Activated CD4-positive, alpha-beta memory T cell treated with anti-CD3 and anti-CD28 coated beads, Interleukin-2, amount 10 ng/mL, durations not matched to agents 7 days and 5 days (primary cell): ENCODE results near the gene IMP4. TPM values are rescaled to one million over a fixed set of nuclear protein-coding genes. Genes with fewer than 3 reads are reported as not detected.
A peak's percentile ranks its signal among the peaks of the same experiment; 100 is the strongest.

ENCODE experiments used
- CTCF ChIA-PET: fragments of 350-600 bp; sonication (Branson Sonifier 250); formaldehyde crosslinking; loops from one replicate; lab custom pipeline; 2021; ENCODE audit warnings: antibody characterized with exemption, inconsistent platforms; lab: Charles Lee
- POLR2A ChIA-PET: fragments of 350-600 bp; sonication (Branson Sonifier 250); formaldehyde crosslinking; loops from one replicate; lab custom pipeline; 2021; ENCODE audit warnings: antibody characterized with exemption; lab: Charles Lee
- DNase-seq: peaks from one replicate; pipeline ENCODE4 v3.0.0-alpha.2; 2020
- H3K27ac Mint-ChIP-seq: one replicate; pipeline ENCODE4 v1.8.0; 2021; ENCODE audit warnings: mild to moderate bottlenecking, mixed read lengths
- H3K27me3 Mint-ChIP-seq: one replicate; pipeline ENCODE4 v1.8.0; 2021; ENCODE audit warnings: mixed read lengths
- H3K36me3 Mint-ChIP-seq: one replicate; pipeline ENCODE4 v1.8.0; 2021; ENCODE audit warnings: low read depth, mixed read lengths
- H3K4me1 Mint-ChIP-seq: one replicate; pipeline ENCODE4 v1.8.0; 2021; ENCODE audit warnings: mixed read lengths
- H3K4me3 Mint-ChIP-seq: one replicate; pipeline ENCODE4 v1.8.0; 2021; ENCODE audit warnings: mild to moderate bottlenecking, mixed read lengths
- H3K9me3 Mint-ChIP-seq: one replicate; pipeline ENCODE4 v1.8.0; 2021; ENCODE audit warnings: mixed read lengths
- total RNA-seq, 2 experiments: library from RNA; stranded (reverse); gene quantifications; one replicate each; pipeline ENCODE4 v1.2.3, GENCODE V29; 2021

The IMP4 gene
- total RNA-seq, 2 experiments from 2014 or later: 57.7 to 58.9 TPM

DNA sequence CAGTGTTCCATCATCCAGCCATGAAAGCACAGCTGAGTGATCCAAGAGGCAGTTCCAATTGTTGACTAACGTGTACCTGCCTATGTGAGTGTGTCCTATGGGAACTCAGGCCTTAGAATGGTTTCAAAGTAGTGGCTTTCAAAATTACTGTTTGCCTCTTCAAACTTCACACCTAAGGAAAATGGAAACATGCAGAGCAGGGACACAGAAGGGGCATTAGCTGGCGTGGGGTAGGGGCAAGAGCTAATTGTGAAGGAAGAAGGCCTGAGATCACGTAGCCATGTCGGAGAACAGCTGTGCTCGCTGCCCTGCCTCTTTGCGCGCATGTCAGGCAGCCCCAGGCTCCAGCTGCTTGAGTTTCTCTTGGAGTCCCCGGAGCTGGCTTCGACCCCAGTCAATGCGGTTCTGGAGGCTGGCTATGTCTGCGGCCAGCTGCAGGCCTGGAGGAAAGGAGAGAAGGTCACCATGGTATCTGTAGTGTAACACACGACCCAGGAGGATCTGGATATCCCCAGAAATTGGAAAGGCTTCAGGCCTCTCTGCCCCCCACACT lies 3.8 kb upstream of the IMP4 start:
- DNase-seq: peak; percentile 14
- ChIA-PET CTCF (no interaction called here), POLR2A (no interaction called here)
- no peak overlapping the region for H3K27ac Mint-ChIP-seq
- H3K9me3 Mint-ChIP-seq: no peaks in the 10 kb centered on the region
- H3K4me3 Mint-ChIP-seq: no peak overlapping the region
- peaks cover 3% of the 10 kb centered on the region for H3K27me3 Mint-ChIP-seq
- peaks cover 35% of the 10 kb centered on the region for H3K36me3 Mint-ChIP-seq
- peaks cover 40% of the 10 kb centered on the region for H3K4me1 Mint-ChIP-seq

GRCh38 chr2:130339885-130340745 lies 2.6 kb upstream of the IMP4 start:
- no peaks in the 10 kb centered on the region for H3K9me3 Mint-ChIP-seq
- H3K36me3 Mint-ChIP-seq: peaks cover 43% of the 10 kb centered on the region
- H3K27ac Mint-ChIP-seq: no peak overlapping the region
- no peak overlapping the region for H3K4me3 Mint-ChIP-seq
- H3K4me1 Mint-ChIP-seq: peaks cover 47% of the 10 kb centered on the region
- ChIA-PET CTCF (interaction anchor here (3.3 kb wide), 1 partner anchor 8 kb away, joined by 45 read pairs; no protein-coding TSS in a partner anchor), POLR2A (interaction anchor here (3.8 to 4.0 kb wide), 2 partner anchors 13 to 158 kb away, joined by 52 to 58 read pairs; partner anchors contain the start of genes MZT2B, PTPN18 and SMPD4)
- no peaks in the 10 kb centered on the region for H3K27me3 Mint-ChIP-seq
- peak; percentile 13 for DNase-seq

DNA sequence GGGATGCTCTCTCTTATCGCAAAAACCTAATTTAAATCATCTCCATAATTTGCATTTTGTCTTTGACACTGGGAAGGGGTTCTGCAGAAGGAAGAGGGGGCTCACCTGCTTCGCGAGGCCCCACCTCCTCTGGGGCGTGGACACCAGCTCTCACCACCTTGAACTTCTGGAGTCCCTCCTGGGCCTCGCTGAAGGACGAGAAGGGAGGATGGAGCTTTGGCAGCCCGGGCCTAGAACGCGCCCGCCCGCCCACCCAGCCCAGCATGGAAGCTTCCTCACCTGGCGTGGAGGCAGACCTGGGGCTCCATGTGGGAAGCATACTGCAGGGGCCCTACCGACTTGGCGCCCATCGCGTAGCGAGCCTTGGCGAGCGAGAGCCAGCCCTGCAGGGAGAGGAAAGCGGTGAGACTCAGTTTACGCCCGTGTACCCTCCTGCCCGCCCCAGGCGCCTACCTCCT lies 1.1 kb upstream of the IMP4 start:
- POLR2A ChIA-PET: interaction anchor here (1.0 to 4.0 kb wide), 12 partner anchors 10 to 751 kb away, joined by 3 to 60 read pairs (median 8); partner anchors contain the start of genes FAM168B, MZT2B, PTPN18 and SMPD4
- DNase-seq: peak; percentile 40
- CTCF ChIA-PET: interaction anchor here (0.8 to 3.3 kb wide), 7 partner anchors 10 to 1151 kb away, joined by 3 to 45 read pairs (median 3); partner anchors contain the start of genes MZT2B and SMPD4
- H3K27me3 Mint-ChIP-seq: no peaks in the 10 kb centered on the region
- H3K36me3 Mint-ChIP-seq: peaks cover 58% of the 10 kb centered on the region
- H3K9me3 Mint-ChIP-seq: no peaks in the 10 kb centered on the region
- peaks cover 51% of the 10 kb centered on the region for H3K4me1 Mint-ChIP-seq
- peak overlapping the region; percentile 99 for H3K4me3 Mint-ChIP-seq
- peak overlapping the region; percentile 96 for H3K27ac Mint-ChIP-seq

DNA sequence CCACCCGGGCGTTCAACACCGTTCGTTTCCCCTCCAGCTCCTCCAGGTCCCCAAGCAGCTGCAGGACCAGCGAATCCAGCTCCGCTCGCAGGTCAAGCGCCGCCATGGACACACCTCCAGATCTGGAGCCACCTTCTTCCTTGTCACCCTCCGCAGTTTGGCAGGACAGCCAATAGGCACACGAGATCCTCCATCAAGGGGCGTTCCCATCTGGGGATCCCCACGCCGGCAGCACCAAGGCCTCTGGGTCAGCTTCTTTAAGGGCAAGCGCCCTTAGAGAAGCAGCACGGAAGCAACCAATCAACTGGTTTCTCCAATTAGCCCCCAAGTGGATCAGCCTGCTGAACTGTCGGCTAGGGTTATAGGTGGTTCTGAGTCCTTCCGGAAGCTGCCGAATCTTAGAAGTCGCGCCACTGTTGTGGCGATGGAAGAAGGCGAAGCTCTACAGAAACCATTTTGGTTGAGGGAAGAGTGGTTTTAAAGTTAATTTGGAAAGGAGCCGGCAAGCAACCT lies 621 bp upstream of the IMP4 start:
- Mint-ChIP-seq H3K9me3 (no peaks in the 10 kb centered on the region), H3K4me3 (peak overlapping the region; percentile 99), H3K36me3 (peaks cover 61% of the 10 kb centered on the region), H3K27ac (peak overlapping the region; percentile 96), H3K27me3 (no peaks in the 10 kb centered on the region), H3K4me1 (peaks cover 48% of the 10 kb centered on the region)
- DNase-seq: peak; percentile 86
- CTCF ChIA-PET: interaction anchor here (0.8 to 3.3 kb wide), 9 partner anchors 10 to 1151 kb away, joined by 3 to 45 read pairs (median 4); partner anchors contain the start of genes MZT2B and SMPD4
- POLR2A ChIA-PET: interaction anchor here (1.0 to 4.0 kb wide), 17 partner anchors 8 to 751 kb away, joined by 3 to 60 read pairs (median 8); partner anchors contain the start of genes FAM168B, MZT2B, PTPN18 and SMPD4

DNA sequence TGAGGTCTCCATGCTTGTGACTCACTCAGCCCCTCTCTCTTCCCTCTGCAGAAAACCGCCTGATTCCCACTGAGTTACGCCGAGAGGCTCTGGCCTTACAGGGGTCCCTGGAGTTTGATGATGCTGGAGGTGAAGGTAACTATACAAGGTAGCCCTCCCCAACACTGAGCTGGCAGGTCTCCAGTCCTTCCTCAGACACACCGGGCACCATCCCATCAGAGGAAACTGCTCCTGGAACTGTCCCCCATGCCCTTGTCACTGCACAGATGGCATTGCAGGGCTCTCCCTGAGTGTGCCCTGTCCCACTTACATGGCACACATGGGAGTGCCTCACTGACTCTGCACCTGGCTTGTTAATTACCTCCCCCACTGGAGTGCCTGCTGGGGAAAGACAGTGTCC lies 1.9 kb downstream of the IMP4 start:
- ChIA-PET POLR2A (interaction anchor here (3.5 to 4.0 kb wide), 3 partner anchors 29 to 163 kb away, joined by 29 to 60 read pairs (median 58); partner anchors contain the start of genes MZT2B and SMPD4), CTCF (interaction anchor here (1.0 kb wide), 1 partner anchor 28 kb away, joined by 3 read pairs; no protein-coding TSS in a partner anchor)
- no peaks in the 10 kb centered on the region for H3K9me3 Mint-ChIP-seq
- H3K4me1 Mint-ChIP-seq: peaks cover 37% of the 10 kb centered on the region
- H3K4me3 Mint-ChIP-seq: peak overlapping the region; percentile 99
- no peaks in the 10 kb centered on the region for H3K27me3 Mint-ChIP-seq
- no peak for DNase-seq
- no peak overlapping the region for H3K27ac Mint-ChIP-seq
- peaks cover 62% of the 10 kb centered on the region for H3K36me3 Mint-ChIP-seq

GRCh38 chr2:130345091-130345490 lies 2.4 kb downstream of the IMP4 start:
- ChIA-PET CTCF (no interaction called here), POLR2A (no interaction called here)
- no peak for DNase-seq
- Mint-ChIP-seq H3K27ac (no peak overlapping the region), H3K9me3 (no peaks in the 10 kb centered on the region), H3K27me3 (no peaks in the 10 kb centered on the region), H3K4me3 (no peak overlapping the region), H3K4me1 (peaks cover 34% of the 10 kb centered on the region), H3K36me3 (peaks cover 57% of the 10 kb centered on the region)

DNA sequence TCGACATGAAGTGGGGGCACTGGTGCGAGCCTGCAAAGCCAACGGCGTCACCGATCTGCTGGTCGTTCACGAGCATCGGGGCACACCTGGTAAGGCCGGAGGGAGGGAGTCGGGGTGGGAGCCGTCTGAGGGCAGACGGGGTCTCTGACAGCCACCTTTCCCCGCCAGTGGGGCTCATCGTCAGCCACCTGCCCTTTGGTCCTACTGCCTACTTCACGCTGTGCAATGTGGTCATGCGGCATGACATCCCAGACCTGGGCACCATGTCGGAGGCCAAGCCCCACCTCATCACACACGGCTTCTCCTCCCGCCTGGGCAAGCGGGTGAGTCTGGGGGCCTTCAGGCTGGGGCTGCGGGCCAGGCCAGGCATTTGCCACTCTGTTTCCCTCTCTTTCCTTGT lies 2.9 kb downstream of the IMP4 start:
- DNase-seq: peak; percentile 15
- peaks cover 52% of the 10 kb centered on the region for H3K36me3 Mint-ChIP-seq
- H3K9me3 Mint-ChIP-seq: no peaks in the 10 kb centered on the region
- ChIA-PET CTCF (no interaction called here), POLR2A (no interaction called here)
- no peaks in the 10 kb centered on the region for H3K27me3 Mint-ChIP-seq
- no peak overlapping the region for H3K27ac Mint-ChIP-seq
- H3K4me3 Mint-ChIP-seq: no peak overlapping the region
- peaks cover 29% of the 10 kb centered on the region for H3K4me1 Mint-ChIP-seq

- Mint-ChIP-seq H3K4me3 (no peak overlapping the region), H3K27ac (no peak overlapping the region), H3K36me3 (peaks cover 49% of the 10 kb centered on the region), H3K4me1 (peaks cover 26% of the 10 kb centered on the region), H3K27me3 (no peaks in the 10 kb centered on the region), H3K9me3 (no peaks in the 10 kb centered on the region)
- POLR2A ChIA-PET: no interaction called here
- DNase-seq: peak; percentile 14
- CTCF ChIA-PET: interaction anchor here (1.1 kb wide), 1 partner anchor 14 kb away, joined by 3 read pairs; no protein-coding TSS in a partner anchor
These were observed 3.5 kb downstream of the IMP4 start for GRCh38 chr2:130346041-130346740.

GRCh38 chr2:130346741-130347066 lies 4.0 kb downstream of the IMP4 start:
- POLR2A ChIA-PET: no interaction called here
- H3K4me1 Mint-ChIP-seq: peaks cover 22% of the 10 kb centered on the region
- H3K27me3 Mint-ChIP-seq: no peaks in the 10 kb centered on the region
- no peak overlapping the region for H3K27ac Mint-ChIP-seq
- peaks cover 47% of the 10 kb centered on the region for H3K36me3 Mint-ChIP-seq
- no peak overlapping the region for H3K4me3 Mint-ChIP-seq
- no peaks in the 10 kb centered on the region for H3K9me3 Mint-ChIP-seq
- DNase-seq: no peak
- CTCF ChIA-PET: interaction anchor here (1.1 kb wide), 1 partner anchor 14 kb away, joined by 3 read pairs; no protein-coding TSS in a partner anchor

DNA sequence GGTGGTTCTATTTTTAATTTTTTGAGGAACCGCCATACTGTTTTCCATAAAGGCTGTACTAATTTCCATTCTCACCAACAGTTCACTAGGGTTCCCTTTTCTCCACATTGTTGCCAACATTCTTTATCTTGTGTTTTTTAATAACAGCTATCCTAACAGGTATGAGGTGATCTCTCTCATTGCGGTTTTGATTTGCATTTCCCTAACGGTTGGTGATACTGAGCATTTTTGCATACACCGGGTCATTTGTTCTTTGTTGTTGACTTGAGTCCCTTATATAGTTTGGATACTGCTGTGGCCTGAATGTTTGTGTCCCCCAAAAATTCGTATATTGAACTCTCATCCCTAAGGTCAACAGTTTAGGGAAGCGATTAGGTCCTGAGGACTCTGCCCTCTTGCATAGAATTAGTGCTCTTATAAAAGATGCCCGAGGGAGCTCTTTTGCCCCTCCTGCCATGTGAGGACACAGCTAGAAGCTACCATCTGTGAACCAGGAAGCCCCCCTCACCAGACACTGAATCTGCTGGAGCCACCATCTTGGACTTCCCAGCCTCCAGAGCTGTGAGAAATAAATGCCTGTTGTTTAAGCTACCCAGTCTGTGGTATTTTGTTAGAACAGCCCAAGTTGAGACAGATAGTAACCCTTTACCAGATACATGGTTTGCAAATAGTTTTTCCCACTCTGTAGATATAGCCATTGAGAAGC lies 4.7 kb downstream of the IMP4 start:
- Mint-ChIP-seq H3K27ac (no peak overlapping the region), H3K9me3 (no peaks in the 10 kb centered on the region), H3K36me3 (peaks cover 47% of the 10 kb centered on the region), H3K4me3 (no peak overlapping the region), H3K4me1 (peaks cover 20% of the 10 kb centered on the region), H3K27me3 (no peaks in the 10 kb centered on the region)
- no peak for DNase-seq
- CTCF ChIA-PET: interaction anchor here (1.1 kb wide), 1 partner anchor 15 kb away, joined by 3 read pairs; no protein-coding TSS in a partner anchor
- POLR2A ChIA-PET: interaction anchor here (1.1 to 1.3 kb wide), 2 partner anchors 26 to 381 kb away, joined by 3 read pairs; partner anchors contain the start of gene GPR148

DNA sequence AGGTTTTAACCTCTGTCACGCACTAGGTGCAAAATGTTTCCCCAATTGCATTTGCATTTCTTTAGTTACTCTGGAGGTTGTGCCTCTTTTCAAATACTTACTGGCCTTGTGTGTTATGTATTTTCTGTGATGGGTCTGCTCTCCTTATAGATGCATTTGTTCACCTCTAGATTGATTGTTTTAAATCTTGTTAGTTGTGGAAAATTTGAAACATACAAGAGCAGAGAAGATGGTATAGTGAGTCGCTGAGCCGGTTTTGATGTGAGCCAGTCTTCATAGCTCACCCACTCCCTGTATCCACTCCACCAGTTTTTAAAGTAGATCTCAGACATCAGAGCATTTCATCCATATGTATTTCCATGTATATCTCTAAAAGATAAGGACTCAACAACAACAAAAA lies 6.5 kb downstream of the IMP4 start:
- CTCF ChIA-PET: interaction anchor here (0.7 kb wide), 1 partner anchor 17 kb away, joined by 3 read pairs; no protein-coding TSS in a partner anchor
- Mint-ChIP-seq H3K27me3 (no peaks in the 10 kb centered on the region), H3K9me3 (no peaks in the 10 kb centered on the region), H3K27ac (no peak overlapping the region), H3K4me3 (no peak overlapping the region), H3K36me3 (peaks cover 43% of the 10 kb centered on the region), H3K4me1 (peaks cover 11% of the 10 kb centered on the region)
- POLR2A ChIA-PET: no interaction called here
- DNase-seq: no peak
